GM12878 (cell line): ENCODE data around the gene PTRH2. TPM values are rescaled to one million over a fixed set of nuclear protein-coding genes. Genes with fewer than 3 reads are reported as not detected.
"Not testable (repeated sequence)": the region's sequence is repeated elsewhere in the genome, so short reads cannot be mapped to it uniquely, and the experiment has no call there.

Source experiments
- ATAC-seq: fragments of 200-7000 bp; cut with Tn5 transposase; 3 replicates; pipeline ENCODE4 v1.9.1; 2020; ENCODE audit warnings: mild to moderate bottlenecking, moderate library complexity
- BruUV-seq: library from RNA; stranded (reverse); fragments of 400-500 nt; replicated peaks from 2 replicates; lab custom pipeline; 2021; lab: Mats Ljungman, UMichigan
- CTCF ChIA-PET: fragments of 300-600 bp; sonication (Branson Sonifier 250); formaldehyde crosslinking; extraction: SDS; loops from one replicate; lab custom pipeline; 2021; ENCODE audit warnings: inconsistent platforms; lab: Yijun Ruan, JAX
- POLR2A ChIA-PET: fragments of 350-600 bp; formaldehyde crosslinking; extraction: SDS; loops from one replicate; lab custom pipeline; 2021; ENCODE audit warnings: inconsistent platforms; lab: Charles Lee
- RAD21 ChIA-PET: fragments of 300-600 bp; sonication (Branson Sonifier 250); formaldehyde crosslinking; loops from one replicate; lab custom pipeline; 2023; ENCODE audit warnings: antibody characterized with exemption; ENCODE audit not compliant: unreplicated experiment; lab: Charles Lee
- SMC1A ChIA-PET: fragments of 300-600 bp; sonication (Branson Sonifier 250); formaldehyde crosslinking; loops from one replicate; lab custom pipeline; 2023; ENCODE audit not compliant: unreplicated experiment, uncharacterized antibody; lab: Charles Lee
- DNase-seq: peaks from one replicate; pipeline ENCODE4 v3.0.0-alpha.2; 2011; ENCODE audit warnings: low read depth, low spot score
- FAIRE-seq: peaks from 3 replicates; lab custom pipeline; 2011; peaks lifted over from hg19 to GRCh38; lab: Jason Lieb, UNC
- H2AFZ ChIP-seq: 2 replicates; pipeline ENCODE4 v1.6.0; 2011; ENCODE audit warnings: low read depth, low read length, control low read depth; ENCODE audit not compliant: control insufficient read depth
- H3K27ac ChIP-seq: 2 replicates; pipeline ENCODE4 v1.5.1; 2011; ENCODE audit warnings: control low read depth; ENCODE audit not compliant: control insufficient read depth, insufficient read depth
- H3K27me3 ChIP-seq, 2 experiments: replicated peaks in 1 of 2; 2 replicates each; pipeline versions ENCODE4 v1.6.0 to v1.6.1; 2011; ENCODE audit warnings: low read length in 1 of 2; ENCODE audit not compliant: control insufficient read depth in 2 of 2, insufficient read depth in 2 of 2
- H3K36me3 ChIP-seq, 2 experiments: 2 replicates each; pipeline ENCODE4 v1.5.1; 2011; ENCODE audit warnings: low read length in 1 of 2; ENCODE audit not compliant: control insufficient read depth in 2 of 2, insufficient read depth in 2 of 2
- H3K4me1 ChIP-seq: 2 replicates; pipeline ENCODE4 v1.6.1; 2011; ENCODE audit warnings: mild to moderate bottlenecking, low read length, moderate library complexity, mixed read lengths; ENCODE audit not compliant: control insufficient read depth, insufficient read depth
- H3K4me2 ChIP-seq: 2 replicates; pipeline ENCODE4 v1.6.0; 2011; ENCODE audit warnings: control low read depth; ENCODE audit not compliant: control insufficient read depth, insufficient read depth
- H3K4me3 ChIP-seq: fragments of 200-600 bp; sonication (generic); 2 replicates; pipeline ENCODE4 v1.5.1; 2016
- H3K79me2 ChIP-seq: 2 replicates; pipeline ENCODE4 v1.6.0; 2011; ENCODE audit warnings: low read length; ENCODE audit not compliant: control insufficient read depth, insufficient read depth
- H3K9ac ChIP-seq: 2 replicates; pipeline ENCODE4 v1.8.0; 2011; ENCODE audit warnings: low read length, control low read depth, mixed read lengths; ENCODE audit not compliant: control insufficient read depth, insufficient read depth
- H3K9me3 ChIP-seq: replicated peaks from 3 replicates; pipeline ENCODE4 v1.5.1; 2011; ENCODE audit warnings: mild to moderate bottlenecking, low read length; ENCODE audit not compliant: control insufficient read depth, insufficient read depth
- H4K20me1 ChIP-seq: 2 replicates; pipeline ENCODE4 v1.6.0; 2011; ENCODE audit not compliant: control insufficient read depth, insufficient read depth
- EED ChIP-seq: sonication (generic); IDR thresholded peaks from 2 replicates; pipeline ENCODE4 v1.6.1; 2016; ENCODE audit warnings: antibody characterized with exemption, low read depth
- JUNB ChIP-seq: IDR thresholded peaks from 2 replicates; pipeline ENCODE4 v1.6.1; 2016; ENCODE audit warnings: antibody characterized with exemption, mild to moderate bottlenecking
- RUNX3 ChIP-seq: IDR thresholded peaks from 2 replicates; pipeline ENCODE4 v1.6.1; 2012; ENCODE audit warnings: low read length, inconsistent platforms
- STAT1 ChIP-seq: fragments of 450-650 bp; conservative IDR thresholded peaks from 2 replicates; pipeline ENCODE4 v1.6.1; 2014; ENCODE audit warnings: antibody characterized with exemption, mild to moderate bottlenecking
- TCF7 ChIP-seq: IDR thresholded peaks from 2 replicates; pipeline ENCODE4 v1.6.1; 2014; ENCODE audit warnings: antibody characterized with exemption, borderline replicate concordance
- WGBS: methylation state at CpG from one replicate; pipeline ENCODE4 v1.1.6; 2016; ENCODE audit warnings: low lambda C conversion rate; ENCODE audit not compliant: insufficient replicate concordance, insufficient coverage; ENCODE audit errors: missing lambda C conversion rate; 5-methylcytosine and 5-hydroxymethylcytosine counted together
- in situ Hi-C: fragments of 300-500 bp; cut with MboI; formaldehyde crosslinking; loops from 9 replicates; pipeline ENCODE4 v1.14.3; 2018; ENCODE audit warnings: mixed read lengths
- intact Hi-C: fragments of 100-400 bp; cut with micrococcal nuclease; formaldehyde crosslinking; loops from one replicate; pipeline ENCODE4 v1.14.2; 2022; ENCODE audit not compliant: unreplicated experiment
- polyA plus RNA-seq, 11 experiments: library from polyadenylated mRNA; depleted of rRNA in 4 of 11; unstranded in 6 of 11; stranded (reverse) in 5 of 11; fragments of >200 nt; fragmentation: Nextera tagmentation in 4 of 11; fragmentation: Illumina TruSeq in 1 of 11; extraction: Ambion mirVana in 4 of 11; extraction: Trizol in 1 of 11; gene quantifications; 1 replicate in 1 of 11; 2 replicates in 10 of 11; pipeline versions ENCODE4 v1.2.1 to v1.2.3, GENCODE V29; 2011 to 2016; ENCODE audit warnings: inconsistent platforms in 2 of 11, missing spikeins in 2 of 11, low read depth in 1 of 11
- total RNA-seq, 4 experiments: library from RNA; depleted of rRNA in 3 of 4; stranded (reverse); fragments of >200 nt in 3 of 4; fragmentation: Illumina TruSeq in 1 of 4; extraction: Trizol in 1 of 4; gene quantifications; 2 replicates each; pipeline versions ENCODE4 v1.2.1 to v1.2.3, GENCODE V29; 2013 to 2021
- TF ChIP-seq, protein P1 (sequence below): fragments of 450-650 bp; formaldehyde crosslinking; IDR thresholded peaks from 2 replicates; pipeline ENCODE4 v1.4.0; 2022; ENCODE audit warnings: mild to moderate bottlenecking, moderate library complexity
- TF ChIP-seq, protein P2 (sequence below): fragments of 450-650 bp; IDR thresholded peaks from 2 replicates; pipeline ENCODE4 v1.6.1; 2017; ENCODE audit warnings: mild to moderate bottlenecking, moderate library complexity

PTRH2 gene
- total and polyA plus RNA-seq, 10 of the 15 experiments (the other 5 are each of a cell fraction or from before 2014, with no cell fraction given): 37.7 to 156 (median 63.4) TPM

DNA sequence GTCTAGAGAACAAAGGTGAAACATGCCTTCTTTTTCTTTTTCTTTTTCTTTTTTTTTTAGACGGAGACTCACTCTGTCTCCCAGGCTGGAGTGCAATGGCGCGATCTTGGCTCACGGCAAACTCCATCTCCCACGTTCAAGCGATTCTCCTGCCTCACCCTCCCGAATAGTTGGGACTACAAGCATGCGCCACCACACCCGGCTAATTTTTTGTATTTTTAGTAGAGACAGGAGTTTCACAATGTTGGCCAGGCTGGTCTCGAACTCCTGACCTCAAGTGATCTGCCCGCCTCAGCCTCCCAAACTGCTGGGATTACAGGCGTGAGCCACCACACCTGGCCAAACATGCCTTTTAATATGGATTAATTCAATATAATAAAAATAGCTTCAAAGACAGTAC is 47.8 kb upstream of the PTRH2 start:
- H3K4me2 ChIP-seq, H4K20me1 ChIP-seq, DNase-seq, H3K9me3 ChIP-seq, BruUV-seq, H3K9ac ChIP-seq, ATAC-seq, H3K27ac ChIP-seq, H3K79me2 ChIP-seq, in situ Hi-C loops, H2AFZ ChIP-seq, H3K4me3 ChIP-seq, H3K36me3 ChIP-seq, intact Hi-C loops, FAIRE-seq, H3K27me3 ChIP-seq: not testable (repeated sequence)
- ChIA-PET CTCF (interaction anchor here (2.0 to 5.1 kb wide), 12 partner anchors 8 to 282 kb away, joined by 8 to 75 read pairs (median 30); no protein-coding TSS in a partner anchor), POLR2A (interaction anchor here (0.6 to 5.2 kb wide), 11 partner anchors 28 to 104 kb away, joined by 3 to 29 read pairs (median 6); no protein-coding TSS in a partner anchor), SMC1A (interaction anchor here (0.9 to 6.7 kb wide), 14 partner anchors 7 to 158 kb away, joined by 3 to 127 read pairs (median 15); partner anchors contain the start of genes PTRH2 and VMP1), RAD21 (interaction anchor here (1.2 to 6.4 kb wide), 11 partner anchors 8 to 138 kb away, joined by 3 to 142 read pairs (median 31); partner anchors contain the start of genes RPS6KB1 and TUBD1)
- WGBS: 97% methylated on average over 12 of the region's 12 CpGs
- H3K4me1 ChIP-seq: peaks cover 13% of the 10 kb centered on the region

DNA sequence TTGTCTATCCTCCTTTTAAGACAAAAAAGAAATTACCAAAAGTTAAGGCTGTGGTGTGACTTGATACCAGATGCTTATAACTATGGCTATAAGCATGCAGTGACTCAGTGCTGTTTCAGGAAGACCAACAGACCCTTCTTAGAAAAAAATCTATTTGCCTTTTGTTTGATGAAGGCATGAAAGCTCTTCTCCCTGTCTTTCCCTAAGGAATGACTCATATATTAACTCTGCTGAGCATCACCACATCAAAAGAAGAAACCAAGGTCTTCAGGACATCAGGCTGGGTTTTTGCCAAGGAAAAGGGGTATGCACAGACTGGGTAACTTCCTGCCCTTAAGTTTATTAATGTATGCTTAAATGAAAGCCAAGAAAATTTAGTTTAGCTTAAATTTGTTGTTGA is 47.3 kb upstream of the PTRH2 start:
- no peaks in the 10 kb centered on the region; the same call in 2 of the 3 replicates for H3K9me3 ChIP-seq
- no TSS peak for BruUV-seq
- ATAC-seq: peak; percentile 21; the same call in 1 of the 3 replicates
- H4K20me1 ChIP-seq: no peaks in the 10 kb centered on the region
- H3K4me2 ChIP-seq: 0 out of 2 replicates have a peak overlapping the region, but pooled peaks have one; percentile 28
- SMC1A ChIA-PET: interaction anchor here (0.9 to 6.7 kb wide), 21 partner anchors 8 to 214 kb away, joined by 3 to 127 read pairs (median 9); partner anchors contain the start of genes PTRH2, RPS6KB1, TUBD1 and VMP1
- H3K79me2 ChIP-seq: peaks cover 2% of the 10 kb centered on the region; the same call in 1 of the 2 replicates
- CTCF ChIA-PET: interaction anchor here (1.0 to 5.1 kb wide), 17 partner anchors 8 to 282 kb away, joined by 3 to 75 read pairs (median 12); partner anchors contain the start of genes PTRH2, RPS6KB1, TUBD1 and VMP1
- H3K9ac ChIP-seq: no peak overlapping the region
- POLR2A ChIA-PET: interaction anchor here (0.6 to 5.2 kb wide), 13 partner anchors 29 to 137 kb away, joined by 3 to 29 read pairs (median 7); no protein-coding TSS in a partner anchor
- intact Hi-C loops: loop anchor here (5.0 kb wide), 1 partner anchor 158 kb away; no protein-coding TSS in a partner anchor
- peaks cover 2 to 3% of the 10 kb centered on the region in 2 experiments; a peak in 1 of 4 replicates for H3K36me3 ChIP-seq
- DNase-seq: no peak
- in situ Hi-C loops: no loop called here
- FAIRE-seq: no peak
- peaks cover 13% of the 10 kb centered on the region for H3K4me1 ChIP-seq
- H3K4me3 ChIP-seq: no peak overlapping the region
- RAD21 ChIA-PET: interaction anchor here (0.6 to 6.4 kb wide), 20 partner anchors 9 to 316 kb away, joined by 3 to 142 read pairs (median 7); partner anchors contain the start of genes PTRH2, RPS6KB1, TUBD1 and VMP1
- no peak overlapping the region for H2AFZ ChIP-seq
- peak overlapping the region; percentile 33 for H3K27ac ChIP-seq
- H3K27me3 ChIP-seq: no peaks in the 10 kb centered on the region
- TF ChIP-seq STAT1 (no peak), EED (no peak), TCF7 (0 out of 2 replicates have a peak, but pooled peaks have one; percentile 30), JUNB (no peak), RUNX3 (peak; percentile 54)
- TF ChIP-seq, protein P1, sequence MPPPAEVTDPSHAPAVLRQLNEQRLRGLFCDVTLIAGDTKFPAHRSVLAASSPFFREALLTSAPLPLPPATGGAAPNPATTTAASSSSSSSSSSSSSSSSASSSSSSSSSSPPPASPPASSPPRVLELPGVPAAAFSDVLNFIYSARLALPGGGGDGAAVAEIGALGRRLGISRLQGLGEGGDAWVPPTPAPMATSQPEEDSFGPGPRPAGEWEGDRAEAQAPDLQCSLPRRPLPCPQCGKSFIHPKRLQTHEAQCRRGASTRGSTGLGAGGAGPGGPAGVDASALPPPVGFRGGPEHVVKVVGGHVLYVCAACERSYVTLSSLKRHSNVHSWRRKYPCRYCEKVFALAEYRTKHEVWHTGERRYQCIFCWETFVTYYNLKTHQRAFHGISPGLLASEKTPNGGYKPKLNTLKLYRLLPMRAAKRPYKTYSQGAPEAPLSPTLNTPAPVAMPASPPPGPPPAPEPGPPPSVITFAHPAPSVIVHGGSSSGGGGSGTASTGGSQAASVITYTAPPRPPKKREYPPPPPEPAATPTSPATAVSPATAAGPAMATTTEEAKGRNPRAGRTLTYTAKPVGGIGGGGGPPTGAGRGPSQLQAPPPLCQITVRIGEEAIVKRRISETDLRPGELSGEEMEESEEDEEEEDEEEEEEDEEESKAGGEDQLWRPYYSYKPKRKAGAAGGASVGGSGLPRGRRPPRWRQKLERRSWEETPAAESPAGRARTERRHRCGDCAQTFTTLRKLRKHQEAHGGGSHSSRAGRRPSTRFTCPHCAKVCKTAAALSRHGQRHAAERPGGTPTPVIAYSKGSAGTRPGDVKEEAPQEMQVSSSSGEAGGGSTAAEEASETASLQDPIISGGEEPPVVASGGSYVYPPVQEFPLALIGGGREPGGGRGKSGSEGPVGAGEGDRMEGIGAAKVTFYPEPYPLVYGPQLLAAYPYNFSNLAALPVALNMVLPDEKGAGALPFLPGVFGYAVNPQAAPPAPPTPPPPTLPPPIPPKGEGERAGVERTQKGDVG (CRISPR knock-in tag): no peak
- TF ChIP-seq, protein P2, sequence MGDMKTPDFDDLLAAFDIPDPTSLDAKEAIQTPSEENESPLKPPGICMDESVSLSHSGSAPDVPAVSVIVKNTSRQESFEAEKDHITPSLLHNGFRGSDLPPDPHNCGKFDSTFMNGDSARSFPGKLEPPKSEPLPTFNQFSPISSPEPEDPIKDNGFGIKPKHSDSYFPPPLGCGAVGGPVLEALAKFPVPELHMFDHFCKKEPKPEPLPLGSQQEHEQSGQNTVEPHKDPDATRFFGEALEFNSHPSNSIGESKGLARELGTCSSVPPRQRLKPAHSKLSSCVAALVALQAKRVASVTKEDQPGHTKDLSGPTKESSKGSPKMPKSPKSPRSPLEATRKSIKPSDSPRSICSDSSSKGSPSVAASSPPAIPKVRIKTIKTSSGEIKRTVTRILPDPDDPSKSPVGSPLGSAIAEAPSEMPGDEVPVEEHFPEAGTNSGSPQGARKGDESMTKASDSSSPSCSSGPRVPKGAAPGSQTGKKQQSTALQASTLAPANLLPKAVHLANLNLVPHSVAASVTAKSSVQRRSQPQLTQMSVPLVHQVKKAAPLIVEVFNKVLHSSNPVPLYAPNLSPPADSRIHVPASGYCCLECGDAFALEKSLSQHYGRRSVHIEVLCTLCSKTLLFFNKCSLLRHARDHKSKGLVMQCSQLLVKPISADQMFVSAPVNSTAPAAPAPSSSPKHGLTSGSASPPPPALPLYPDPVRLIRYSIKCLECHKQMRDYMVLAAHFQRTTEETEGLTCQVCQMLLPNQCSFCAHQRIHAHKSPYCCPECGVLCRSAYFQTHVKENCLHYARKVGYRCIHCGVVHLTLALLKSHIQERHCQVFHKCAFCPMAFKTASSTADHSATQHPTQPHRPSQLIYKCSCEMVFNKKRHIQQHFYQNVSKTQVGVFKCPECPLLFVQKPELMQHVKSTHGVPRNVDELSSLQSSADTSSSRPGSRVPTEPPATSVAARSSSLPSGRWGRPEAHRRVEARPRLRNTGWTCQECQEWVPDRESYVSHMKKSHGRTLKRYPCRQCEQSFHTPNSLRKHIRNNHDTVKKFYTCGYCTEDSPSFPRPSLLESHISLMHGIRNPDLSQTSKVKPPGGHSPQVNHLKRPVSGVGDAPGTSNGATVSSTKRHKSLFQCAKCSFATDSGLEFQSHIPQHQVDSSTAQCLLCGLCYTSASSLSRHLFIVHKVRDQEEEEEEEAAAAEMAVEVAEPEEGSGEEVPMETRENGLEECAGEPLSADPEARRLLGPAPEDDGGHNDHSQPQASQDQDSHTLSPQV: no peak
